Ureter (tissue), 1 donor: ENCODE results near the gene CALML4. TPM values are rescaled to one million over a fixed set of nuclear protein-coding genes. Genes with fewer than 3 reads are reported as not detected.
"Not testable (repeated sequence)": the region's sequence is repeated elsewhere in the genome, so short reads cannot be mapped to it uniquely, and the experiment has no call there.

Experiments used
- DNase-seq: peaks from one replicate; pipeline ENCODE4 v3.0.0-alpha.2; 2020; ENCODE audit warnings: low spot score
- total RNA-seq: library from RNA; stranded (reverse); gene quantifications from one replicate; pipeline ENCODE4 v1.2.4, GENCODE V29; 2023
- donor health status: DM: yes; HTN: yes; CAD: no.

Gene CALML4, protein sequence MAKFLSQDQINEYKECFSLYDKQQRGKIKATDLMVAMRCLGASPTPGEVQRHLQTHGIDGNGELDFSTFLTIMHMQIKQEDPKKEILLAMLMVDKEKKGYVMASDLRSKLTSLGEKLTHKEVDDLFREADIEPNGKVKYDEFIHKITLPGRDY
- 6.3 TPM for total RNA-seq

DNA sequence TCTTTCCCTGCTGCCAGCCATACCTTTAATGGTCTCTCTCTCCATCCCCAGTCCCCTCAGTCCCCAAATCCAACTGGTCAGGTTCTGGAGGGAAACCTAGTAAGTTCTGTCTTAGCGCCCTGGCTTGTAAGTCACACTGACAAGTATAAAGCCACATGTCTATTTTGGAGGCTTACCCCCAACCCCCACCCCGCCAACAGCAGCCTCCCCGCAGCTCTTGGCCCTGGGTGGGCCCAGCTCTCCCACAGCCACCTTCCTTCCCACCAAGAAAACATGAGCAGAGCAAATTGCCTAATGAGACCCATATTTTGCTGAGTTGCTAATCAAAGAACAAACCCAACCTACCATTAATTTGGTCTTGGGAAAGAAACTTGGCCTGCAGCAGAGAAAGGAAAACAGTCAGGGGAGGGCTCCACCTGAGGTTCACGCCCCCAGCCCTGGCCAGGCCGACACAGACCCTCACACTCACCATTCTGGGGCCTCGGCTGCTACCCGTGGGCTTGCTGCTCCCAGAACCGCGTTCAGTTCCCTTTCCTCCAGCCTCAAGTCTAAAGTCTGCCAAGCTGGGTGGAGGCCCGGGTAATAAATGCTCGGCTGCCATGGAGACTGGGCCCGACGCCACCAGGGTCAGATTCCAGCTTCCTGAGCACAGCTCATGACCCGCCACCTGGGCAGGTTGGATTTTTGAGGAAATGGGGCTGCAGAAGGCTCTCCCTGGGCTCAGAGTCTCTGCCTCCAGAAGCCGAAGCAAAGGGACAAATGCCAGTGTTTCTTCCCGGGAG is at the start of gene CALML4:
Gene CALML4, minus strand, starts transcription at position 557 of the 782 bp plus-strand sequence. Its CDS starts 85 bp downstream, at position 472.
- DNase-seq = peak; percentile 79

GRCh38 chr15:68252925-68253534 is 47.9 kb upstream of the CALML4 start:
- no peak for DNase-seq

DNA sequence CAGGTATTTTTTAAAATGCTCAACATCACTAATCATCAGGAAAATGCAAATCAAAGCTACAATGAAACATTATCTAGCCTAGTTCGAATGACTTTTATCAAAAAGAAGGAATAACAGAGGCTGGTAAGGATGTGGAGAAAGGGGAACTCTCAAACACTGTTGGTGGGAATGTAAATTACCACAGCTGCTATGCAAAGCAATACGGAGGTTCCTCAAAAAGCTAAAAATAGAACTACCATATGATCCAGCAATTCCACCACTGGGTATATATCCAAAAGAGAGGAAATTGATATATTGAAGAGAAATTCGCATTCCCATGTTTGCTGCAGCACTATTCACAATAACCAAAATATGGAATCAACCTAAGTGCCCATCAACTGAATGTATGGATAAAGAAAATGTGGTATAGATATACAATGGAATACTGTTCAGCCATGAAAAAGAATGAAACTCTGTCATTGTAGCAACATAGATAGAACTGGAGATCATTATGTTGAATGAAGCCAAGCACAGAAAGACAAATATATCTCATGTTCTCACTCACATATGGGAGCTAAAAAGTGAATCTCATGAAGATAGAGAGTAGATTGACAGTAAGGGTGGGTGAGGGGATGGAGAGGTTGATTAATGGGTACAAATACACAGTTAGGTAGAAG is 44.1 kb upstream of the CALML4 start:
- no peak for DNase-seq

DNA sequence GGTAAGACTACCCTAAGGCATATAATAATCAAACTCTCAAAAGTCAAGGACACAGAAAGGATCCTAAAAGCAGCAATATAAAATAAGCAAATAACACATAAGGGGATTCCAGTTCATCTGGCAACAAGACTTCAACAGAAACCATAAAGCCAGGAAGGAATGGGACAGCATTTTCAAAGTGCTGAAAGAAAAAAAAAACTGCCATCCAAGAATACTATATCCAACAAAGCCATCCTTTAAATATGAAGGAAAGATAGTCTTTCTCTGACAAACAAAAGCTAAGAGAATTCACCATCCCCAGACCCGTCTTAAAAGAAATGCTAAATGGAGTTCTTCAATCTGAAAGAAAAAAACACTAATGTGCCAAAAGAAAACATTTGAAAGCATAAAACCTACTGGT is 39.1 kb upstream of the CALML4 start:
- no peak for DNase-seq

GRCh38 chr15:68241088-68241935 is 36.2 kb upstream of the CALML4 start:
- DNase-seq = no peak

- no peak for DNase-seq
Observed at GRCh38 chr15:68239025-68239424, 33.9 kb upstream of the CALML4 start.

GRCh38 chr15:68235022-68235421 is 29.9 kb upstream of the CALML4 start:
- no peak for DNase-seq

DNA sequence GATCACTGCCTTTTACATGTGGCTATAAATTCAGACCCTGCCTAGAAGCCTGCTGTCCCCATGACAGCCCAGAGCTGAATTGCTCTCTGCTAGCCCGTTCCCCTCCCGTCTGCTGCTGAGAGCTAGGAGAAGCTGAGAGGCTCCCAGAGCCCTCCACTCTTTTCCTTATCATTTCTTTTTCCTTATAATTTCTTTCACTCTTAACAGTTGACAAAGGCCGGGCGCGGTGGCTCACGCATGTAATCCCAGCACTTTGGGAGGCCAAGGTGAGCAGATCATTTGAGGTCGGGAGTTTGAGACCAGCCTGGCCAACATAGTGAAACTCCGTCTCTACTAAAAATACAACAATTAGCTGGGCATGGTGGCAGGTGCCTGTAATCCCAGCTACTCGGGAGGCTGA is 29.4 kb upstream of the CALML4 start:
- DNase-seq = not testable (repeated sequence)

DNA sequence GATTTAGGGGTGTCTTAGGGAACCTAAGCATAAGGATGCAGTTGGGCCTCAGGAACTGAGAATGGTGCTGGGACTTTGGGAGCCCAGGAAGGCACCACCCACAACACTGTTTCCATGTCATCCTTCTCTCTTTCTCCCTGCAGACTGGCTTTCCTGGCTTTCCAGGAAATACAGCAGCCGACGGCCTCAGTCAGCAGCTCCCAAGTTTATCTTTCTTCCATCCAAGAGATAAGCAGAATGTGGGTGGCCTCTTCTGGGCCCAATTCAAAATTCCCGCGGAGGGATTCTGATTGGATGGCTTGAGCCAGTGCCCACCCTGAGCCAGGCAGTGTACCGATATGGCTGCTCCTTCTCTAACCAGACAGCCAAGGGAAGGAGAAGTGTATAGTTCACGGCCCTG is 28.9 kb upstream of the CALML4 start:
- DNase-seq = no peak

DNA sequence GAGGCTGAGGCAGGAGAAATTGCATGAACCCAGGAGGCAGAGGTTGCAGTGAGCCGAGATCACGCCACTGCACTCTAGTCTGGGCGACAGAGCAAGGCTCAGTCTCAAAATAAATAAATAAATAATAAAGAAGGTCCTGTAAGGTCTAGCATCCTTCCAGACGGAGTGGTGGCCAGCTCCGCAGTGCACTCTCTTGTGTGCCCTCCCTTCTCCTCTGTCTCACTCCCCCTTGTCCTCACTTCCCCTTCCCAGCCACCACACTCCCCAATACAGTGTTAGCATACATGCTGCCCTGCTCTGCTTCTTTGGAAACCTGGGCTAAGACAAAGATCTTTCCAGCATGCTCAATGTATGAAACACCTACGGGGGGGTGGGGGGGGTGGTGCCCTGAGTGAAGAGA is 27.8 kb upstream of the CALML4 start:
- no peak for DNase-seq

DNA sequence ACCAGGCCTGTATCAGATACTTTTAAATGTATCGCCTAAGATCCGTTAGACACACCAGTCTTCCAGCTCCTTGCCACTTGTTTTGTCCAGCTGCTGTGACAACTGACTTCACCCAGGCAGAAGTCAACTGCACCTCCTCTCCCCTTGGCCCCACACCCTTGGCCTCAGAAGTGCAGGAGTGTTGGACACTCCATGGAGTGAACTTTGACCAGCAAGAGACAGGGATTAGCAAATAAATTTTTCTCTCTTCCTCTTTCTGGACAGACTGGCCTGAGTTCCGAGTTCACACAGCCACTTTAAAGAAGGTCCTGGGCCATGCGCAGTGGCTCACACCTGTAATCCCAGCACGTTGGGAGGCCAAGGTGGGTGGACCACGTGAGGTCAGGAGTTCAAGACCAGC is 27.3 kb upstream of the CALML4 start:
- no peak for DNase-seq

DNA sequence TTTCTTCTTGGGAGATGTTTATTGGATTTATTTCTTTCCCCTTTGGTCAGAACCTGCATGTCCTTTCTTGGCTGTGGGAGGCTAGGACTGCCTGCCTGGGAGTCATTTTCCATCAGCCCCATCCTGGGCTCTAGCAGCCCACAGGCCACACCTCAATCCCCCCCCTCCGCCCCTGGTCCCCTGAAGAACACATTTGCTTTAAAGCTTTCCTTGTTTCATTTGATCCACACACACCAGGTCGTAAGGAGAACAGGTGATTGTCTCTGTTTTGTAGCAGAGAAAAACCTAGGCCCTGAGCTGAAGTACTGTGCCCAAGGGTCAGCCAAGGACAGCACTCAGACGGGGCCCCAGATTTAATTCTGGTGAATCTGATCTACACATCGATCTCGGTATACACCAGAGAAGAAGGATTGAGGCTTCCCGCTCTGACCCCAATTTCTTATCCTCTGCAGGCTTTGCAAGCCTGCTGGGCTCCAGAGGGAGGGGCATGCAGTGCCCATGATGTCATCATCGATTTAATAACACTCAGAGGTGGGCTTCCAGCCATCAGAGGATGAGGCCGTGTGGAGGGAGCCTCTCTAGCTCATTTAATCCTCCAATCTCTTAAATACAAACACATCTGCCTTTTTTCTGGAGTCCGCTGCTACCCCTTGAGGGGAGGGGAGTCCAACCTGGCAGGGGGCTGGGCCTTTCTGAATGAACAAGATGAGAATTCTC is 26.1 kb upstream of the CALML4 start:
- DNase-seq = no peak

GRCh38 chr15:68230157-68231100 is 25.3 kb upstream of the CALML4 start:
- DNase-seq = no peak

DNA sequence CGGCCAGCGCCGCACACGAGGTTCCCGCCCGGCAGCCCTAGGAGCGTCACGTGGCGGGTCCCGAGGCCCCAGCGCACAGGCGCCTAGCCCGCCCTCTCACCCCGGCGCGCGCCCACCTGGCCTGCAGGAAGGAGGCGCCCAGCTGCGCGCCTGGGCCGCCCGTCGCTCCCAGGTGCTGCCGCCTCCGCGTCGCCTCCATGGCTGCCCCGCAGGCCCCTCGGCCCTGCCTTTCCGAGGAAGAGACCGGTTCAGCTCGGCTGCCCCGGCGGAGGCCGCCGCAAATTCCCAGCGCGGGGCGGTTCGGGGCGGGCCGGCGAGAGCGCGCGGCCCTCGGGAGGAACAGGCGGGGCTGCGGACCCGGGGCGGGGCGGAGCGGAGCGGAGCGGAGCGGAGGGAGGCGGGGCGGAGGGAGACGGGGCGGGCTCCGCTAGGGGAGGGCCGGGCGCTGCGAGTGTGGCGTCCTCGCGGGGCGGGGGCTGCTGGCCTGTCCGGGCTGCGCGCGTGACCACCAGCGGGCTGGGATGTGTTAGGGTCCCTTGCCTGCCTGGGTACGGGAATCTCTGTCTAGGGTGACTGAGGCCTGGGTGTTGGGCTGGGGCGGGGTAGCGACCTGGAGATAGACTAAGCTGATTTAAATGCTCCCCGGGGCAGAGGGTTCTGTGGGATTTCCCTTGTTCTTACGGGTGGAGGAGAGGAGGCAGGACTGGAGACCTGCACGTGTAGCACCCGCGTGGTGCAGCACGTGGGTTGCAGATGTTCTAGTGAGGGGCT is 24.4 kb upstream of the CALML4 start, which contains the start of gene CLN6:
Gene CLN6, minus strand, starts transcription at position 343 of the 771 bp plus-strand sequence. Its CDS starts 144 bp downstream, at position 199.
- peak; percentile 80 for DNase-seq

GRCh38 chr15:68228971-68229385 is 23.8 kb upstream of the CALML4 start:
- DNase-seq = no peak

- DNase-seq = no peak
Observed at GRCh38 chr15:68228143-68228970, 23.2 kb upstream of the CALML4 start.

GRCh38 chr15:68227643-68228142 is 22.6 kb upstream of the CALML4 start:
- no peak for DNase-seq

GRCh38 chr15:68225442-68225841 is 20.3 kb upstream of the CALML4 start:
- DNase-seq = peak; percentile 12
